Medulla oblongata (tissue), 1 donor: Measurements from ENCODE around the gene RIN1.

ENCODE experiments used
- DNase-seq: peaks from one replicate; pipeline ENCODE4 v3.0.0-alpha.2; 2015; ENCODE audit errors: extremely low spot score

RIN1 gene

GRCh38 chr11:66282468-66283455, 53.5 kb downstream of the RIN1 start:
- DNase-seq, result peak; percentile 99
